ENCODE measurements around the gene ERFE. TPM values are rescaled to one million over a fixed set of nuclear protein-coding genes. Genes with fewer than 3 reads are reported as not detected.

ERFE gene
- total and polyA plus RNA-seq, 8 donors, result 0.15 to 1.4 (median 0.63) TPM

DNA sequence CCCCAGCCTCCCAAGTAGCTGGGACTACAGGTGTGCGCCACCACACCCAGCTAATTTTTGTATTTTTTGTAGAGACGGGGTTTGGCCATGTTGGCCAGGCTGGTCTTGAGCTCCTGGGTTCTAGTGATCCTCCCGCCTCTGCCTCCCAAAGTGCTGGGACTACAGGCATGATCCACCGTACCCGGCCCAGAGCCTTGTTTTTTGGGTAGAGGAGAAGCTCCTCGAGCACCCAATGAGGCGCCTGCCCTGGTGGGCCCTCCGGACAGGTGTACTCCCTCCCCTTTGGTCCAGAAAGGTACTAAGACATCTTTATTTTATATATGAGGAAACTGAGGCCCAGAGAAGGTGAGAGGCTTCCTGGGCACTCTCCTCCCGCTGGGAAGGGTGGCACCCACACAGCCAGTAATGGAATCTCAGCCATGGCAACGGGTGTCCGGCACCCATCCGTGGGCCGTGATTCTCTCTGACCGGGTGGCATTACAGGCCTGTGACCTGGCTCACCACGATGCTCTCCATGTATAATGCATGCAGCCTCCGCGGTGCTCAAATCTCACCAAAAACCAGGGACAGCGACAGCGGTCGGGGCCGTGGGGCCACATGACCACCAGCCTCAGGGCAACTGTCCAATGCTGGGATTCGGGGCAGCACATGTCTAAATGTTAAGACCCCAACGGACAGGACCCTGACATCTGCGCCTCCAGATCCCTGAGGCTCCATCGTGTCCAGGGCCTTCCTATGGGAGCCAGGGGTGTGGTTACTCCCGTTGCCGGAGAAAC is 37.1 kb upstream of the ERFE start:
- intact Hi-C loops (cut with DNase I), result no loop called here
- Histone ChIP-seq H3K9me3 (no peaks in the 10 kb centered on the region), H3K27ac (no peak overlapping the region), H3K4me1 (no peaks in the 10 kb centered on the region), H3K4me3 (no peak overlapping the region), H3K36me3 (no peaks in the 10 kb centered on the region), H3K27me3 (peaks cover 0 to 36% of the 10 kb centered on the region in 2 donors)
- TF ChIP-seq, protein P1, sequence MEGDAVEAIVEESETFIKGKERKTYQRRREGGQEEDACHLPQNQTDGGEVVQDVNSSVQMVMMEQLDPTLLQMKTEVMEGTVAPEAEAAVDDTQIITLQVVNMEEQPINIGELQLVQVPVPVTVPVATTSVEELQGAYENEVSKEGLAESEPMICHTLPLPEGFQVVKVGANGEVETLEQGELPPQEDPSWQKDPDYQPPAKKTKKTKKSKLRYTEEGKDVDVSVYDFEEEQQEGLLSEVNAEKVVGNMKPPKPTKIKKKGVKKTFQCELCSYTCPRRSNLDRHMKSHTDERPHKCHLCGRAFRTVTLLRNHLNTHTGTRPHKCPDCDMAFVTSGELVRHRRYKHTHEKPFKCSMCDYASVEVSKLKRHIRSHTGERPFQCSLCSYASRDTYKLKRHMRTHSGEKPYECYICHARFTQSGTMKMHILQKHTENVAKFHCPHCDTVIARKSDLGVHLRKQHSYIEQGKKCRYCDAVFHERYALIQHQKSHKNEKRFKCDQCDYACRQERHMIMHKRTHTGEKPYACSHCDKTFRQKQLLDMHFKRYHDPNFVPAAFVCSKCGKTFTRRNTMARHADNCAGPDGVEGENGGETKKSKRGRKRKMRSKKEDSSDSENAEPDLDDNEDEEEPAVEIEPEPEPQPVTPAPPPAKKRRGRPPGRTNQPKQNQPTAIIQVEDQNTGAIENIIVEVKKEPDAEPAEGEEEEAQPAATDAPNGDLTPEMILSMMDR (IDR thresholded peaks at IDR 0.05), result no peak
- no peak for ATAC-seq
- DNase-seq, result peak in 1 of 4 donors; percentile 59

DNA sequence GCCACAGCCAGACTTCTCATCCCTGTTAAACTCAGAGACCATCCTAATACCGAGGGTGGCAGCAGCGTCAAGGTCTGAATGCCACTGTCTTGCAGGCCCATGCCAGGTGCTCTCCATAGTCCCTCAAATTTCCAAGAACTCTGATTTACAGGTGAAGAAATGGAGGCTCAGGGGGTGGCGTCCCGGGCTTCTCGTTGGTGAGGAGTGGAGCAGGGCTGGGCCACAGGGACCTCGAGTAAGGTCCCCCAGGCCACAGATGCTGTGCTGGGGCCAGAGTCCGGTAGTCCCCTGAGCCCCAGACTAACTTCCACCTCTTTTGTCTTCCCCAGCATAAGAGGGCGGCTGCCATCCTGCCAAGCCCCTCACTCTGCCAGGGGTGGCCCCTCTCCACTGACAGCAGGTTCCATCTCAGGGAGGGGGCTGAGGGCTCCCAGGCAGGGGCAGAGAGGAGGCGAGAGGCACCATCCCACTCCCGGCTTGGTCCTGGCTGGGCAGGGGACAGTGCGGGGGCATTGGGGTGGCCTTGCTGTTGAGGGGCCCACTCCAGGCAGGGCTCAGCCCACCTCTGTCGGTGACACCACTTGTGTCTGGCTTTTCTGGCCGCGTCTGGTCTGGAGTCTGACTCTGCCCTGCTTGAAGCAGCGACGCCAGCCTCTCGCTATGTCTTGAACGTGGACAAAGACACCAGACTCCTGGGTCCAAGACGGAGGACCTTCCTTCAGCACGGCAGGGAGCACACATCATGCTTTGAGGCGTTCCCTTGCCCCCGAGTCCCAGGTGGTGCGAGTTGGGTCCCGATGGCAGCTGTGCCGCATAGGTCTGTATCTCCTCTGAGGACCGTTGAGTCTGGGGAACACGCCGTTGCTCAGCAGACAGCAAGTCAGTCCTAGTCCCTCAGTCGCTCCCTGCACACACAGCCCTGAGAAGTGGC is 36.2 kb upstream of the ERFE start:
- intact Hi-C loops (cut with DNase I), result no loop called here
- no peak overlapping the region for H3K27ac ChIP-seq
- peaks cover 0 to 3% of the 10 kb centered on the region in 2 donors for H3K4me1 ChIP-seq
- no peaks in the 10 kb centered on the region for H3K9me3 ChIP-seq
- TF ChIP-seq, protein P1 (IDR thresholded peaks at IDR 0.05), result no peak
- no peak overlapping the region for H3K4me3 ChIP-seq
- peak in 1 of 4 donors; percentile 68 for DNase-seq
- no peaks in the 10 kb centered on the region for H3K36me3 ChIP-seq
- ATAC-seq, result no peak
- H3K27me3 ChIP-seq, result peaks cover 0 to 32% of the 10 kb centered on the region in 2 donors

- Histone ChIP-seq H3K4me1 (peaks cover 0 to 5% of the 10 kb centered on the region in 2 donors), H3K27ac (no peak overlapping the region), H3K36me3 (no peaks in the 10 kb centered on the region), H3K9me3 (no peaks in the 10 kb centered on the region), H3K27me3 (peaks cover 0 to 35% of the 10 kb centered on the region in 2 donors), H3K4me3 (no peak overlapping the region)
- TF ChIP-seq, protein P1 (IDR thresholded peaks at IDR 0.05), result no peak
- DNase-seq, result peak in 1 of 4 donors; percentile 72
- intact Hi-C loops (cut with DNase I), result no loop called here
- no peak for ATAC-seq
Observed at GRCh38 chr2:238123218-238123971, 35.4 kb upstream of the ERFE start.

DNA sequence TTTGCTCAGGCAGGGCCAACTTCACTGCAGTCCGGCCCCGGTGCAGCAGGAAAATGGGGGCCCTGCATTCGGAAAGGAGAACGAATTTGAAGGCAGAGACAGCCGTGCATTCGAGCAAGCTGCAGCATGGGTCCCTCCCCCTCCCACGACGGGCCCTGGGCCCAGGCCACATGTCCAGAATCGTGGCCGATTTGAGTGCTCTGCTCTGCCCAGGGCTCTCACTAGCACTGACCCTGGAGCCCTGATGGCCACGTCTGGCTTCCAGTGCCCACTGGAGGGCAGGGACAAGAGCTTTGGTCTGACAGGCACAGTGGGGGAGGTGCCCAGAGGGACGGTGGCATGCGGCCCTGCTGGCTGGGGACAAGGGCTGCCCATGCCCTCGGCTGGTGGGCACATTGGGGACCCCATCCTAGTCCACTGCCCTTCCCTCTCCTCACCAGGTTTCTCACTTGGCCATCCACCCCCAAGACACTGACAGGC is 34.7 kb upstream of the ERFE start:
- H3K27me3 ChIP-seq, result peaks cover 0 to 42% of the 10 kb centered on the region in 2 donors
- ATAC-seq, result no peak
- H3K4me3 ChIP-seq, result no peak overlapping the region
- TF ChIP-seq, protein P1 (IDR thresholded peaks at IDR 0.05), result no peak
- no peaks in the 10 kb centered on the region for H3K9me3 ChIP-seq
- H3K36me3 ChIP-seq, result no peaks in the 10 kb centered on the region
- peaks cover 0 to 5% of the 10 kb centered on the region in 2 donors for H3K4me1 ChIP-seq
- no peak overlapping the region for H3K27ac ChIP-seq
- intact Hi-C loops (cut with DNase I), result no loop called here
- peak in 1 of 4 donors; percentile 67 for DNase-seq
